GM15510 (cell line): ENCODE data around the gene ZSCAN30.

Source experiments
- POLR2A ChIP-seq: IDR thresholded peaks from 3 replicates; pipeline ENCODE4 v1.6.1; 2011; ENCODE audit warnings: borderline replicate concordance; ENCODE audit not compliant: insufficient read length; ENCODE audit errors: extremely low read depth

Gene ZSCAN30

GRCh38 chr18:35256947-35257346, 33.1 kb downstream of the ZSCAN30 start:
- no peak for TF ChIP-seq POLR2A

- TF ChIP-seq POLR2A, result no peak
Observed at GRCh38 chr18:35253655-35254287, 36.3 kb downstream of the ZSCAN30 start.

- no peak for TF ChIP-seq POLR2A
Observed at GRCh38 chr18:35252466-35252865, 37.6 kb downstream of the ZSCAN30 start.

GRCh38 chr18:35248429-35248828, 41.6 kb downstream of the ZSCAN30 start:
- no peak for TF ChIP-seq POLR2A

- TF ChIP-seq POLR2A, result no peak
Observed at GRCh38 chr18:35247412-35248249, 42.4 kb downstream of the ZSCAN30 start.

- no peak for TF ChIP-seq POLR2A
Observed at GRCh38 chr18:35246831-35247230, 43.2 kb downstream of the ZSCAN30 start.

GRCh38 chr18:35245719-35246317, 44.2 kb downstream of the ZSCAN30 start:
- TF ChIP-seq POLR2A, result no peak

- no peak for TF ChIP-seq POLR2A
Observed at GRCh38 chr18:35244671-35245070, 45.4 kb downstream of the ZSCAN30 start.

GRCh38 chr18:35242426-35242825, 47.6 kb downstream of the ZSCAN30 start:
- no peak for TF ChIP-seq POLR2A

- no peak for TF ChIP-seq POLR2A
Observed at GRCh38 chr18:35241448-35241804, 48.6 kb downstream of the ZSCAN30 start.

GRCh38 chr18:35240664-35241447, 49.2 kb downstream of the ZSCAN30 start, which contains the start of gene ZNF397:
Gene ZNF397 (plus strand): TSS chr18:35241034. CDS start chr18:35242471, 1,437 bp downstream.
- peak; percentile 90 for TF ChIP-seq POLR2A

GRCh38 chr18:35239314-35239713, 50.7 kb downstream of the ZSCAN30 start:
- TF ChIP-seq POLR2A, result no peak

- TF ChIP-seq POLR2A, result no peak
Observed at GRCh38 chr18:35236571-35237363, 53.3 kb downstream of the ZSCAN30 start.

- TF ChIP-seq POLR2A, result no peak
Observed at GRCh38 chr18:35231052-35231451, 59.0 kb downstream of the ZSCAN30 start.
